Activated naive CD8-positive, alpha-beta T cell (primary cell): ENCODE measurements around the gene VAV1.
A peak's percentile ranks its signal among the peaks of the same experiment; 100 is the strongest.
"Not testable (repeated sequence)": the region's sequence is repeated elsewhere in the genome, so short reads cannot be mapped to it uniquely, and the experiment has no call there.

Experiments
- H3K27ac Mint-ChIP-seq: one replicate; pipeline ENCODE4 v1.8.0; 2021; ENCODE audit warnings: mixed read lengths
- H3K27me3 Mint-ChIP-seq: one replicate; pipeline ENCODE4 v1.8.0; 2021; ENCODE audit warnings: mixed read lengths
- H3K36me3 Mint-ChIP-seq: one replicate; pipeline ENCODE4 v1.8.0; 2021; ENCODE audit warnings: mixed read lengths
- H3K4me1 Mint-ChIP-seq: one replicate; pipeline ENCODE4 v1.8.0; 2021; ENCODE audit warnings: low read depth, mixed read lengths
- H3K4me3 Mint-ChIP-seq: one replicate; pipeline ENCODE4 v1.8.0; 2021; ENCODE audit warnings: mild to moderate bottlenecking, mixed read lengths
- H3K9me3 Mint-ChIP-seq: one replicate; pipeline ENCODE4 v1.8.0; 2021; ENCODE audit warnings: low read depth, mixed read lengths

The VAV1 gene

DNA sequence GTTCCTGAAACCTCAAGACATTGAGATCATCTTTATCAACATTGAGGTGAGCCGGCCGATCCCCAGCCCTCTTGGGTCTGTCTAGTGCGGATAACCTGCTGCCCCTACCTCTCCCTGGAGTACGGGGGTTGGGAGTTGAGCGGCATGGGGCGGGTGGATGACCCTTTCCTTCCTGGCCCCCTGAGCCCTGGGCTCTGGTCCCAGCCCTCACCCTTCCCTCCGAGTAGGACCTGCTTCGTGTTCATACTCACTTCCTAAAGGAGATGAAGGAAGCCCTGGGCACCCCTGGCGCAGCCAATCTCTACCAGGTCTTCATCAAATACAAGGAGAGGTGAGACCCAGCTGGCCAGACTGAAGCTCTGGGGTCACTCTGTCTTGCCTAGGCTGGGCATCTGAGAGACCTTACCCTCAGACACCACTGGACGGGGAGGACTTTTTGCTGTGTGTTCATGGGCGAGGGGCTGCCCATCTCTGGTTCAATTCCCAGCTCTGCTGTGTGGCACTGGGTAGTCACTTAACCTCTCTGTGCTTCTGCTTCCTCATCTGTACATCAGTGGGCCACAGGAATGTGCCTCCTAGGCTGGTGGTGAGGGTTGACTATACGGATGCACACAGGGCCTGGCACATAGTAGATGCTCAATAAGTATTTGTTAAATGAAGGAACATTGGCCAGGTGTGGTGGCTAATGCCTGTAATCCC, 52.7 kb downstream of the VAV1 start:
- no peaks in the 10 kb centered on the region for H3K27me3 Mint-ChIP-seq
- peaks cover 4% of the 10 kb centered on the region for H3K4me1 Mint-ChIP-seq
- H3K4me3 Mint-ChIP-seq, result no peak overlapping the region
- H3K27ac Mint-ChIP-seq, result no peak overlapping the region
- no peaks in the 10 kb centered on the region for H3K9me3 Mint-ChIP-seq
- peaks cover 15% of the 10 kb centered on the region for H3K36me3 Mint-ChIP-seq

DNA sequence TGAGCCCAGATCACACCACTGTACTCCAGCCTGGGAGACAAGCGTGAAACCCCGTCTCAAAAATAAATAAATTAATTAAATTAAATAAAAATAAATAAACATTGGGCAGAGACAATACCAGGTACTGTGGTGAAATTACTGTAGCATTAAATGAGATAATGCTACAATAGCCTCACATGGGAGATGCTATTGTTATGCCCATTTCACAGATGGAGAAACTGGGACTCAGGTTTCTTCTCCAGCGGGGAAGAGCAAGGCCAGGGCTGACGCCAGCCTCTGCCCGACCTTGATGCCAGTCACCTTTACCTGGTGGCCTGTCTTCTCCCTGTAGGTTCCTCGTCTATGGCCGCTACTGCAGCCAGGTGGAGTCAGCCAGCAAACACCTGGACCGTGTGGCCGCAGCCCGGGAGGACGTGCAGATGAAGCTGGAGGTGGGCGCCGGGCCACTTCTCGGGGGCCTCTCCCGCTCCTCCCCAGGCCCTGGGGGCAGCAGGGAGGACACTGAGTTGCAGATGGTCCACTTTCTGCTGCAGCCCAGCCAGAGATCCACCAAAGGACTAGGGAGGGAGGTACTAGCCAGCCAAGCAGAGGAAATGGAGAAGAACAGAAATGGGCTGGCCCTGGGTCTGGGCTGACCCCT, 53.9 kb downstream of the VAV1 start:
- Mint-ChIP-seq H3K4me1 (peaks cover 4% of the 10 kb centered on the region), H3K27ac (no peak overlapping the region), H3K27me3 (no peaks in the 10 kb centered on the region), H3K36me3 (peaks cover 15% of the 10 kb centered on the region), H3K4me3 (no peak overlapping the region), H3K9me3 (no peaks in the 10 kb centered on the region)

DNA sequence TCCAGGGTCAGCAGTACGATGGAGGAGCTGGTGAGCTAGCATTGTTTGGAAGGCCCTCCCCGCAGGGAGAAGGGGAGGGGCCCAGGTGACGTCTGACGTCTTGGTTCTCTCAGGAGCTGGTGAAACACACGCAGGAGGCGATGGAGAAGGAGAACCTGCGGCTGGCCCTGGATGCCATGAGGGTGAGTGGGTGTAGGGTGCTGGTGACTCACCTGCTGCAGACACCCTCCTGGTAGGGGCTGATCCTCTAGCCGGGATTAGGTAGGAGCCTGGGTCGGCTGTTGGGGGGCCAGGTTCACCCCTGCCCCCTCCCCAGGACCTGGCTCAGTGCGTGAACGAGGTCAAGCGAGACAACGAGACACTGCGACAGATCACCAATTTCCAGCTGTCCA, 55.8 kb downstream of the VAV1 start:
- H3K36me3 Mint-ChIP-seq, result peaks cover 19% of the 10 kb centered on the region
- peaks cover 4% of the 10 kb centered on the region for H3K4me1 Mint-ChIP-seq
- H3K27me3 Mint-ChIP-seq, result no peaks in the 10 kb centered on the region
- no peak overlapping the region for H3K27ac Mint-ChIP-seq
- no peak overlapping the region for H3K4me3 Mint-ChIP-seq
- H3K9me3 Mint-ChIP-seq, result no peaks in the 10 kb centered on the region

- Mint-ChIP-seq H3K27ac (peak overlapping the region; percentile 84), H3K27me3 (no peaks in the 10 kb centered on the region), H3K4me3 (no peak overlapping the region), H3K4me1 (peaks cover 3% of the 10 kb centered on the region), H3K36me3 (peaks cover 22% of the 10 kb centered on the region), H3K9me3 (no peaks in the 10 kb centered on the region)
Measured at GRCh38 chr19:6828698-6829633, 56.5 kb downstream of the VAV1 start.

GRCh38 chr19:6829829-6830228, 57.3 kb downstream of the VAV1 start:
- H3K4me3 Mint-ChIP-seq, H3K27ac Mint-ChIP-seq, H3K9me3 Mint-ChIP-seq, H3K4me1 Mint-ChIP-seq, H3K27me3 Mint-ChIP-seq: not testable (repeated sequence)
- H3K36me3 Mint-ChIP-seq, result peaks cover 17% of the 10 kb centered on the region

GRCh38 chr19:6831084-6831483, 58.6 kb downstream of the VAV1 start:
- not testable (repeated sequence) for H3K27ac Mint-ChIP-seq, H3K4me3 Mint-ChIP-seq, H3K27me3 Mint-ChIP-seq, H3K9me3 Mint-ChIP-seq, H3K4me1 Mint-ChIP-seq
- peaks cover 20% of the 10 kb centered on the region for H3K36me3 Mint-ChIP-seq

GRCh38 chr19:6832412-6832811, 59.9 kb downstream of the VAV1 start:
- peaks cover 28% of the 10 kb centered on the region for H3K36me3 Mint-ChIP-seq
- no peaks in the 10 kb centered on the region for H3K9me3 Mint-ChIP-seq
- H3K27me3 Mint-ChIP-seq, result no peaks in the 10 kb centered on the region
- H3K4me3 Mint-ChIP-seq, result no peak overlapping the region
- H3K27ac Mint-ChIP-seq, result peak overlapping the region; percentile 76
- peaks cover 15% of the 10 kb centered on the region for H3K4me1 Mint-ChIP-seq

DNA sequence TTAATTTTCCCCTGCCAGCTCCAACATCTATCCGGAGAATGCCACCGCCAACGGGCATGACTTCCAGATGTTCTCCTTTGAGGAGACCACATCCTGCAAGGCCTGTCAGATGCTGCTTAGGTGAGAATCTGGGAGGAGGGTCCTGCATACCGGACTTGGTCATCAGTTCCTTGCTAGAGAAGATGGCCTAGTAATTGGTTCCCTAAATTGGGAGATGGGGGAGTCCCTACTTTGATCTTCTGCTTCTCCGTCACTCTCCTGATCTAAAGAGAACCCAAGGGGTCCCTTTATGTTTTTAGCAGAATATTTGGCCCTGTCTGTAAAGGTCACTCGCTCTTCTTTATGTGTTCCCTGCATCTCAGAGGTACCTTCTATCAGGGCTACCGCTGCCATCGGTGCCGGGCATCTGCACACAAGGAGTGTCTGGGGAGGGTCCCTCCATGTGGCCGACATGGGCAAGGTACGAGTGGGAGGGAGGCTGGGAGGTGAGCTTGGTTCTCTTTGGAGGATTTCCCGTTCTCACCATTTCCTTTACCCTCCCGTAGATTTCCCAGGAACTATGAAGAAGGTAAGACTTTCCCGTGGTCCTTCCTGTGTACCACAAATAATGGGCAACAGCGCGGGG, 60.8 kb downstream of the VAV1 start:
- no peaks in the 10 kb centered on the region for H3K9me3 Mint-ChIP-seq
- peak overlapping the region; percentile 50 for H3K27ac Mint-ChIP-seq
- H3K27me3 Mint-ChIP-seq, result no peaks in the 10 kb centered on the region
- H3K4me1 Mint-ChIP-seq, result peaks cover 21% of the 10 kb centered on the region
- H3K36me3 Mint-ChIP-seq, result peaks cover 28% of the 10 kb centered on the region
- no peak overlapping the region for H3K4me3 Mint-ChIP-seq

GRCh38 chr19:6834433-6834832, 61.9 kb downstream of the VAV1 start:
- H3K27me3 Mint-ChIP-seq, result no peaks in the 10 kb centered on the region
- H3K9me3 Mint-ChIP-seq, result no peaks in the 10 kb centered on the region
- peaks cover 24% of the 10 kb centered on the region for H3K36me3 Mint-ChIP-seq
- no peak overlapping the region for H3K4me3 Mint-ChIP-seq
- H3K27ac Mint-ChIP-seq, result no peak overlapping the region
- peaks cover 23% of the 10 kb centered on the region for H3K4me1 Mint-ChIP-seq

GRCh38 chr19:6835501-6835900, 63.0 kb downstream of the VAV1 start:
- H3K36me3 Mint-ChIP-seq, result peaks cover 20% of the 10 kb centered on the region
- no peaks in the 10 kb centered on the region for H3K9me3 Mint-ChIP-seq
- H3K4me1 Mint-ChIP-seq, result peaks cover 23% of the 10 kb centered on the region
- H3K27me3 Mint-ChIP-seq, result no peaks in the 10 kb centered on the region
- no peak overlapping the region for H3K27ac Mint-ChIP-seq
- H3K4me3 Mint-ChIP-seq, result no peak overlapping the region

GRCh38 chr19:6837525-6837924, 65.0 kb downstream of the VAV1 start:
- Mint-ChIP-seq H3K27ac (peak overlapping the region; percentile 93), H3K4me1 (peaks cover 23% of the 10 kb centered on the region), H3K4me3 (peak overlapping the region; percentile 60), H3K27me3 (no peaks in the 10 kb centered on the region), H3K9me3 (no peaks in the 10 kb centered on the region), H3K36me3 (peaks cover 20% of the 10 kb centered on the region)

GRCh38 chr19:6838062-6838655, 65.7 kb downstream of the VAV1 start:
- H3K9me3 Mint-ChIP-seq, result no peaks in the 10 kb centered on the region
- no peaks in the 10 kb centered on the region for H3K27me3 Mint-ChIP-seq
- peak overlapping the region; percentile 86 for H3K27ac Mint-ChIP-seq
- H3K4me3 Mint-ChIP-seq, result peak overlapping the region; percentile 28
- peaks cover 25% of the 10 kb centered on the region for H3K4me1 Mint-ChIP-seq
- H3K36me3 Mint-ChIP-seq, result peaks cover 16% of the 10 kb centered on the region

GRCh38 chr19:6842871-6843607, 70.5 kb downstream of the VAV1 start:
- Mint-ChIP-seq H3K4me3 (no peak overlapping the region), H3K9me3 (no peaks in the 10 kb centered on the region), H3K27me3 (no peaks in the 10 kb centered on the region), H3K4me1 (peaks cover 7% of the 10 kb centered on the region), H3K27ac (peak overlapping the region; percentile 59), H3K36me3 (peaks cover 2% of the 10 kb centered on the region)

DNA sequence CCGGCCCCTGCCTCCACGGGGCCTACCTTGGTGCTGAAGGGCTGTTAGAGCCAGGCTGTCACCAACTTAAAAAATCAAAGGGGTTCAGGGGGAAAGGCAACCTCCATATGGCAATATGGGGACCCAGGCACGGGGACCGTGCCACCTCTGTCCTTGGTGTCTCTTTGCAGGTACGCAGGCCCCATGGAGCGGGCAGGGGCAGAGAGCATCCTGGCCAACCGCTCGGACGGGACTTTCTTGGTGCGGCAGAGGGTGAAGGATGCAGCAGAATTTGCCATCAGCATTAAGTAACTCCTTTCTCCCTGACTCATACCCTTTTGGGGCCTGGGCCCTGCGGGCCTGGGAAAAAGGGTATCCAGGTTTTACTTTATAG, 75.3 kb downstream of the VAV1 start:
- Mint-ChIP-seq H3K27me3 (no peaks in the 10 kb centered on the region), H3K4me3 (no peak overlapping the region), H3K9me3 (no peaks in the 10 kb centered on the region), H3K36me3 (peaks cover 2% of the 10 kb centered on the region), H3K4me1 (peaks cover 2% of the 10 kb centered on the region), H3K27ac (no peak overlapping the region)
